C4-2B (cell line): Measurements from ENCODE around the gene SLCO2A1.

Experiments
- ZFX ChIP-seq: fragments of 450-650 bp; IDR thresholded peaks from 2 replicates; pipeline ENCODE4 v1.6.1; 2017
- TF ChIP-seq, protein P1 (sequence below): fragments of 450-650 bp; conservative IDR thresholded peaks from 2 replicates; pipeline ENCODE4 v1.5.1; 2017; ENCODE audit warnings: mild to moderate bottlenecking

DNA sequence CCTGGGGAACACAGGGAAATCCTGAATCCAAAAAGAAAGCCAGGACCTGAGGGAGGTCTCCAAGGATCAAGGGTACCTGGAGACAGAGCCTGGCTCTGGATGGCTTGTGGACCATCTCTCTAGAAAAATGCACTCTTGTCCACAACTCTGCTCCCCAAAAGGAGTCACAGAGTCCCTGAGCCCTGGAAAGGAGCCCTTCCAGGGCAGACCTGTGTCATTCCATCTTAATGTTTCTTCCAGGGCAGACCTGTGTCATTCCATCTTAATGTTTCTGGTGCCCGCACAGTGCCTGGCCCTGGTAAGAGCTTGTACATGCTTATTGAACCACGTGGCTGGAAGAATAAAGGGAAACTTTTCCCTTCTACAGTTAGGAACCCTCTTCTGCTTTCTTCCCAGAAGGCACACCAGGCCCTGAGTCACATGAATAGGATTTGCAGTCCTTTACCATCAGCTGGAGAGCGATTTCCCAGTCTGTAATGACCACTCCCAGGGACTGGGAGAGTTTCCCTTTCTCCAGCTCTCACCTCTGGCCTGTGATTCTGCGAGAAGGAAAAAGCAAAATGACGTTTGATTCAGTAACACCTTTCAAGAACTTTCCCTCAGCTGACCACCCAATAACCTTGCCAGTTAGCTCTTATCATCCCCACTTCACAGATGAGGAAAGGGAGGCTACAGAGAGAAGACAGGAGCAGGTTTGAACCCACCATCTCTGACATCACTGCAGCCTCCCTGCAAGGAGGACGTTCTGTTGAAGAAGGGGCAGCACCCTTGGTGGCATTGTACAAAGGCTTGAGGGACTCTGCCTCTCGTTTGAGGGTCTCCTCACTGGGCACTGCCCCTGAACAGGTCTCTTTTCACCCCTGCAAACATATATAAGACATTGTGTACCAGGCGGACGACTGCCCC lies 35.8 kb upstream of the SLCO2A1 start:
- TF ChIP-seq, protein P1, sequence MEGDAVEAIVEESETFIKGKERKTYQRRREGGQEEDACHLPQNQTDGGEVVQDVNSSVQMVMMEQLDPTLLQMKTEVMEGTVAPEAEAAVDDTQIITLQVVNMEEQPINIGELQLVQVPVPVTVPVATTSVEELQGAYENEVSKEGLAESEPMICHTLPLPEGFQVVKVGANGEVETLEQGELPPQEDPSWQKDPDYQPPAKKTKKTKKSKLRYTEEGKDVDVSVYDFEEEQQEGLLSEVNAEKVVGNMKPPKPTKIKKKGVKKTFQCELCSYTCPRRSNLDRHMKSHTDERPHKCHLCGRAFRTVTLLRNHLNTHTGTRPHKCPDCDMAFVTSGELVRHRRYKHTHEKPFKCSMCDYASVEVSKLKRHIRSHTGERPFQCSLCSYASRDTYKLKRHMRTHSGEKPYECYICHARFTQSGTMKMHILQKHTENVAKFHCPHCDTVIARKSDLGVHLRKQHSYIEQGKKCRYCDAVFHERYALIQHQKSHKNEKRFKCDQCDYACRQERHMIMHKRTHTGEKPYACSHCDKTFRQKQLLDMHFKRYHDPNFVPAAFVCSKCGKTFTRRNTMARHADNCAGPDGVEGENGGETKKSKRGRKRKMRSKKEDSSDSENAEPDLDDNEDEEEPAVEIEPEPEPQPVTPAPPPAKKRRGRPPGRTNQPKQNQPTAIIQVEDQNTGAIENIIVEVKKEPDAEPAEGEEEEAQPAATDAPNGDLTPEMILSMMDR: no peak
- TF ChIP-seq ZFX: no peak
